Inflammatory macrophage treated with lipopolysaccharide for 4 hours (primary cell): ENCODE data around the gene C1GALT1.
A peak's percentile ranks its signal among the peaks of the same experiment; 100 is the strongest.
"Not testable (repeated sequence)": the region's sequence is repeated elsewhere in the genome, so short reads cannot be mapped to it uniquely, and the experiment has no call there.

ENCODE experiments used
- DNase-seq: peaks from one replicate; pipeline ENCODE4 v3.0.0-alpha.2; 2020

C1GALT1 gene

GRCh38 chr7:7173956-7174632, 8.2 kb upstream of the C1GALT1 start:
- DNase-seq: no peak

- no peak for DNase-seq
These were observed 7.2 kb upstream of the C1GALT1 start for GRCh38 chr7:7175075-7175695.

- peak; percentile 84 for DNase-seq
These were observed 5.8 kb upstream of the C1GALT1 start for GRCh38 chr7:7176406-7177043.

GRCh38 chr7:7177044-7177517, 5.3 kb upstream of the C1GALT1 start:
- no peak for DNase-seq

GRCh38 chr7:7178081-7178480, 4.3 kb upstream of the C1GALT1 start:
- DNase-seq: no peak

- DNase-seq: no peak
These were observed 3.4 kb upstream of the C1GALT1 start for GRCh38 chr7:7178906-7179305.

- DNase-seq: peak; percentile 32
These were observed 1.5 kb upstream of the C1GALT1 start for GRCh38 chr7:7180725-7181449.

GRCh38 chr7:7181519-7182155, 707 bp upstream of the C1GALT1 start:
- peak; percentile 91 for DNase-seq

- DNase-seq: peak; percentile 29
These were observed 905 bp downstream of the C1GALT1 start for GRCh38 chr7:7183061-7183837.

GRCh38 chr7:7183838-7184463, 1.6 kb downstream of the C1GALT1 start:
- peak; percentile 24 for DNase-seq

- DNase-seq: no peak
These were observed 3.1 kb downstream of the C1GALT1 start for GRCh38 chr7:7185371-7185989.

GRCh38 chr7:7188091-7188490, 5.7 kb downstream of the C1GALT1 start:
- no peak for DNase-seq

GRCh38 chr7:7188742-7189141, 6.4 kb downstream of the C1GALT1 start:
- no peak for DNase-seq

- no peak for DNase-seq
These were observed 7.8 kb downstream of the C1GALT1 start for GRCh38 chr7:7190142-7190541.

GRCh38 chr7:7191137-7191536, 8.8 kb downstream of the C1GALT1 start:
- DNase-seq: no peak

- not testable (repeated sequence) for DNase-seq
These were observed 10.7 kb downstream of the C1GALT1 start for GRCh38 chr7:7192798-7193788.

GRCh38 chr7:7199592-7199991, 17.2 kb downstream of the C1GALT1 start:
- not testable (repeated sequence) for DNase-seq

GRCh38 chr7:7200255-7200654, 17.9 kb downstream of the C1GALT1 start:
- DNase-seq: not testable (repeated sequence)

- no peak for DNase-seq
These were observed 19.4 kb downstream of the C1GALT1 start for GRCh38 chr7:7201578-7202374.
